ENCODE measurements around the gene UBTD2.
"Not testable (repeated sequence)": the region's sequence is repeated elsewhere in the genome, so short reads cannot be mapped to it uniquely, and the experiment has no call there.

The UBTD2 gene

GRCh38 chr5:172283020-172283861, at the start of gene UBTD2:
UBTD2 (minus strand) TSS chr5:172283764; CDS start chr5:172283665, 99 bp downstream.
- peak; percentile 8 for DNase-seq

GRCh38 chr5:172326901-172327300, 43.3 kb upstream of the UBTD2 start:
- DNase-seq: not testable (repeated sequence)

- DNase-seq: no peak
Measured at GRCh38 chr5:172325452-172325851, 41.9 kb upstream of the UBTD2 start.

- DNase-seq: peak; percentile 44
Measured at GRCh38 chr5:172322028-172322965, 38.7 kb upstream of the UBTD2 start.

GRCh38 chr5:172321593-172321992, 38.0 kb upstream of the UBTD2 start:
- no peak for DNase-seq

- DNase-seq: no peak
Measured at GRCh38 chr5:172319708-172320441, 36.3 kb upstream of the UBTD2 start.

- DNase-seq: no peak
Measured at GRCh38 chr5:172315587-172316493, 32.3 kb upstream of the UBTD2 start.

- no peak for DNase-seq
Measured at GRCh38 chr5:172313915-172314314, 30.4 kb upstream of the UBTD2 start.

- no peak for DNase-seq
Measured at GRCh38 chr5:172312286-172312685, 28.7 kb upstream of the UBTD2 start.

GRCh38 chr5:172311605-172312004, 28.0 kb upstream of the UBTD2 start:
- no peak for DNase-seq

- no peak for DNase-seq
Measured at GRCh38 chr5:172311026-172311425, 27.5 kb upstream of the UBTD2 start.

GRCh38 chr5:172305380-172305779, 21.8 kb upstream of the UBTD2 start:
- DNase-seq: no peak

- no peak for DNase-seq
Measured at GRCh38 chr5:172303572-172304335, 20.2 kb upstream of the UBTD2 start.

GRCh38 chr5:172303162-172303561, 19.6 kb upstream of the UBTD2 start:
- no peak for DNase-seq

- DNase-seq: no peak
Measured at GRCh38 chr5:172302047-172302710, 18.6 kb upstream of the UBTD2 start.

- no peak for DNase-seq
Measured at GRCh38 chr5:172299916-172300439, 16.4 kb upstream of the UBTD2 start.

- no peak for DNase-seq
Measured at GRCh38 chr5:172294831-172295230, 11.3 kb upstream of the UBTD2 start.

- no peak for DNase-seq
Measured at GRCh38 chr5:172293745-172294342, 10.3 kb upstream of the UBTD2 start.

GRCh38 chr5:172293054-172293744, 9.6 kb upstream of the UBTD2 start:
- DNase-seq: peak; percentile 46
